Measurements from ENCODE around the gene NOM1. TPM values are rescaled to one million over a fixed set of nuclear protein-coding genes. Genes with fewer than 3 reads are reported as not detected.
A peak's percentile ranks its signal among the peaks of the same experiment; 100 is the strongest.

The NOM1 gene
- total RNA-seq, 1 donor from 2014 or later, result 19.3 TPM

DNA sequence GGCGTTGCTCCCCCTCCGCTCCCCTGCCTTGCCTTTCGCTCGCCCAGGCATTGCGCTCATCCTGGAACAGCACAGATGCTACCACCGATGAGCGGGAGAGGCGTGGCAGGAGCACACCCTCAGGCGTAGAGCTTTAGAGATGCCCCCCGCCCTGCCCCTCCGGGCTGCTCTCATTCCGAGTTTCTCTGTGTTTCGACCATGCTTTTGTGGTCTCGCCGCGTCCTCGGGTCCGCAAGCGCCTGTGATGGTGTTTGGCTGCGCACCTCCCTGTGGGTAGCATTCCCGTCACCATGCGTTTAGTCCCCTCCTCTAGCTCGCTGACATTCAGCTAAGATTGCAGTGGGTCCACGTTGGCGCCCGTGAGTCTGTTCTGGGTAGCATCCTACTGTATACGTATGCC is 18.7 kb downstream of the NOM1 start:
- no peak for ATAC-seq
- intact Hi-C loops (cut with DNase I), result no loop called here
- DNase-seq (ENCODE audit: low spot score), result no peak

DNA sequence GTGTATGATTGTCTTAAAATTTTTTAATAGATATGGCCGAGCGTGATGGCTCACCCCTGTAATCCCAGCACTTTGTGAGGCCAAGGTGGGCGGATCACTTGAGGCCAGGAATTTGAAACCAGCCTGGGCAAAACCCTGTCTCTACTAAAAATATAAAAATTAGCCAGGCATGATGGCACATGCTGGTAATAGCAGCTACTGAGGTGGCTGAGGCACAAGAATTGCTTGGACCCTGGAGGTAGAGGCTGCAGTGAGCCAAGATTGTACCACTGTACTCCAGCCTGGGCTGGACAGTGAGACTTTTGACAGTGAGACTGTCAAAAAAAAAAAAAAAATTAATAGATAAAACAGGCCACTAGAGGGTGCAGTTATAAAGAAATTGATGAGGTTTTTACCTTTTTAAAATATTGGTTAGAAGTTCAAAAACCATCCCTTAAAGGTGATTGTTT is 20.5 kb downstream of the NOM1 start:
- no peak for DNase-seq (ENCODE audit: low spot score)
- ATAC-seq, result no peak
- intact Hi-C loops (cut with DNase I), result no loop called here

- no peak for DNase-seq (ENCODE audit: low spot score)
- no peak for ATAC-seq
- intact Hi-C loops (cut with DNase I), result no loop called here
Measured at GRCh38 chr7:156975620-156976019, 26.1 kb downstream of the NOM1 start.

GRCh38 chr7:156979007-156979606 is 29.6 kb downstream of the NOM1 start:
- DNase-seq (ENCODE audit: low spot score), result no peak
- no peak for ATAC-seq
- intact Hi-C loops (cut with DNase I), result no loop called here

DNA sequence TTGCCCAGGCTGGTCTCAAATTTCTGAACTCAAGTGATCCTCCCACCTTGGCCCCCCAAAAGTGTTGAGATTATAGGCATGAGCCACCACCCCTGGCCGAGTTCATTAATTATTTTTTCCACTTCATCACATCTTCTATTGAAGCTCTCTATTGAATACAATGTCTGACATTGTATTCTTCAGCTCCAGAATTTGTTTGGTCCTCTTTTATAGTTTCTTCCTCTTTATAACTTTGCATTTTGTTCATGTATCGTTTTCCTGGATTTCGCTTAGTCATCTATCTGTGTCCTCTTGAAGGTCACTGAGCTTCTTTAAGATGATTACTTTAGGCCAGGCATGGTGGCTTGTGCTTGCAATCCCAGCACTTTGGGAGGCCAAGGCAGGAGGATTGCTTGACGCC is 30.2 kb downstream of the NOM1 start:
- intact Hi-C loops (cut with DNase I), result no loop called here
- DNase-seq (ENCODE audit: low spot score) (no peak), ATAC-seq (no peak)

GRCh38 chr7:156984174-156984891 is 34.8 kb downstream of the NOM1 start:
- DNase-seq (ENCODE audit: low spot score) (no peak), ATAC-seq (peak; percentile 93)
- intact Hi-C loops (cut with DNase I), result no loop called here

GRCh38 chr7:156985101-156985992 is 35.8 kb downstream of the NOM1 start:
- DNase-seq (ENCODE audit: low spot score) (no peak), ATAC-seq (peak; percentile 69)
- intact Hi-C loops (cut with DNase I), result no loop called here

GRCh38 chr7:156986378-156986777 is 36.9 kb downstream of the NOM1 start:
- DNase-seq (ENCODE audit: low spot score) (no peak), ATAC-seq (no peak)
- intact Hi-C loops (cut with DNase I), result no loop called here

- ATAC-seq, result no peak
- DNase-seq (ENCODE audit: low spot score), result no peak
- intact Hi-C loops (cut with DNase I), result no loop called here
Measured at GRCh38 chr7:156988343-156989185, 39.1 kb downstream of the NOM1 start.

- DNase-seq (ENCODE audit: low spot score), result no peak
- no peak for ATAC-seq
- intact Hi-C loops (cut with DNase I), result no loop called here
Measured at GRCh38 chr7:156989766-156990535, 40.4 kb downstream of the NOM1 start.

DNA sequence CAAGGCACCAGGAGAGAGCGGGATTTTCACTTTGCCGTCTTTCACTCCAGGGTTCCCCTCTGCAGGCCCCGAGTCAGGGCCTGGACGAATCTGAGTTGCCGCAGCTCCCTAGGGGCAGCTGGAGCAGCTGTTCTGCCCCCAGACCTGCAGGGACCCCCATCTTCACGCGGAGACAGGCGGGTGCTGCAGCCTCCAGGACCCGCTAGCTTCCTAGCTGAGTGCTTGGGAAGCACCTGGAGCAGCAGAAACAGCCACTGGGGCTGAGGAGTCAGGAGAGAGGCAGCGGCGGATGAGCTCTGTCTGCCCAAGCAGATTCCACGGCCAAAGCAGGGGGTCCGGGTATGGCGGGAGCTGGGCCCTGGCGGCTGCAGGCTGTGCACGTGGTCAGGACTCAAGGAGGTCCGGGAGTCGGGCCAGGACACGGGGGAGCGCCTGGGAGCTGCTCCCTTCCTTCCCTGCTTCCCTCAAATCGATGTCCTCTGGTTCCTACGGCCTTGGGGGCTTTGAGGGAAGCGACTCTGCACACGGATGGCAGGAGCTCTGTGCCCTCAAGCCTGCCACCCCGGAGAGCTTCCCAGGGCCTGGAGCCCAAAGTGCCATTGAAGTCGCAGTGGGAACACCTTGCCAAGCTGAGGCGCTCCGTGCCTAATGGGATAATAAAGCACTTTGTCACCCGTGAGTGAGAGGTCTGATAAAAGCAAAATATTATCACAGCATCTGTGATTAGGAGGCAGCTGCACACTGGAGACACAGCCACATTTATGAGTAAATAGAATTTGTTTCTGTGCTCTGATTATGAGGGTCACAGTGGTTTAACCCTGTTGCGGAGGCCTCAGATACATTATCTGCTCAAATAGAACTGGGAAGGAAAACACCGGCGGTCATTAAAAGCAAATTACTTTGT is 43.8 kb downstream of the NOM1 start:
- ATAC-seq, result peak; percentile 72
- intact Hi-C loops (cut with DNase I), result no loop called here
- no peak for DNase-seq (ENCODE audit: low spot score)

DNA sequence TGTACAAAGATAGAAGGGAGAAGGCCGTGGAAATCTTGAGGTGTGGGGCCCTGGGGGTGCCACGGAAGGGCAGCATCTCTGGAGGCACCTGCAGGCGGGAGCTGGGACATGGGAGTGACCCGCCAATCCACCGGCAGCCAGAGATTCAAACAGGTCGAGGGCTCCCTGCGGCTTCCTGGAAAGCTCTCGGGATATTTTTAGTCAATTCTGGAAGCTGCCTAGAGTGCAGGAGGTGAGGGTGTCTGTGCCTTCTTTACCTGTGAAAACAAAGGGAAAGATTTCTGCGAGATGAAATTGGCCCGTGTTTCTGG is 44.4 kb downstream of the NOM1 start:
- ATAC-seq (no peak), DNase-seq (ENCODE audit: low spot score) (no peak)
- intact Hi-C loops (cut with DNase I), result no loop called here

DNA sequence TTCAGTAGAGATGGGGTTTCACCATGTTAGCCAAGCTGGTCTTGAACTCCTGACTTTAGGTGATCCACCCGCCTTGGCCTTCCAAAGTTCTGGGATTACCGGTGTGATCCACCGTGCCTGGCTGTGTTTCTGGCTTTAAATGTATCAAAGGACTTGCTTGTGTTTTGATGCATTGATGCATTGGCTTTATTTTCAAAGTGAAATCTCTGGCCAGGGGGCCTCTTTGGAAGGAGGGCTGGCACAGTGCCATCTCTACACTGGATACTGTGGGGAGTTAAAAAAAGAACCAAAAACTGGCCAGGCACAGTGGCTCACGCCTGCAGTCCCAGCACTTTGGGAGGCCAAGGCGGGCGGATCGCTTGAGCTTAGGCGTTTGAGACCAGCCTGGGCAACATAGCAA is 44.9 kb downstream of the NOM1 start:
- intact Hi-C loops (cut with DNase I), result no loop called here
- DNase-seq (ENCODE audit: low spot score), result no peak
- no peak for ATAC-seq

DNA sequence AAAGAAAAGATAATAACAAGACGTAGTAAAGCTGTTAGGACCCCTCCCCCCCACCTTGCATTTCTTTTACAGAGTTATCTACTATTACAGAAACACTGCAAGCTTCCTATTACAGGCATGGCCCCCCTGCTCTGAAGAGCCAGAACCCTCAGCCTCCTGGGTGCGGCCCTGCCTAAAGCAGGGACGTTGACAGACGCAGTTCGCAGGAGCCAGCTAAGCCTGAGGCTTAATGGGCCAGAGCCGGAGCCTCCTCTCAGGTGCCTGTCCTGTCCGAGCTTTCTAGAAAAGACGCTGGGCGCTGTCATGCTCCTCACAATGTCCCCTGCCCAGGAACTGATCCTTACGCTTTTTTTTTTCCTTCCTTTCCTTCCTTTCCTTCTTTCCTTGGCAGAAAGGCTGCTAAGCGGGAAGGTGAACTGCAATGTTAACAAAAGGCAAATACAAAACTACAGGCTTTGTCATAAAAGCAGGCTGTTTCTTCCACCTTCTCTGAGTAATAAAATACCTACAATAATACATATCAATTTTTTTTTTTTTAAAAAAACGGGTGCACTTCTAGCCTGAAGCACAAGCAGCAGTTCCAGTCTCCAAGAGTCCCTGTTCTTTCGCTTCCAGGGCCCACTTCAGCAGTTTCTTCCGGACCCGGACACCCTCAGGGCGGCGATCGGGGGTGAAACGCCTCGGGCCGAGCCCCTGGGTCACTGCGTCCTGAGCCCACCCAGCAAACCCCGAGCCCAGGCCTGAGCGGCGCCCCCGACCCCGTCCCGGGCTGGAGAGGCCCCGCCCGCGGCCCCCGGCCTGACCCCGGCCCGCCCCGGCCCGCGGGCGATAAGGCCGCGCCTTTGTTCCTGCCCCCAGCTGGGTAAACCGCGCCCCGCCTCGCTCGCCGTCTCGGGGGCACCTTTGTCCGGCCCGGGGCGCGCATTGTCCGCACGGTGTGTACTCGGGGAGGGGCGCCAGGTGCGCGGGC is 49.8 kb downstream of the NOM1 start:
- DNase-seq (ENCODE audit: low spot score) (peak; percentile 43), ATAC-seq (no peak)
- intact Hi-C loops (cut with DNase I), result no loop called here

DNA sequence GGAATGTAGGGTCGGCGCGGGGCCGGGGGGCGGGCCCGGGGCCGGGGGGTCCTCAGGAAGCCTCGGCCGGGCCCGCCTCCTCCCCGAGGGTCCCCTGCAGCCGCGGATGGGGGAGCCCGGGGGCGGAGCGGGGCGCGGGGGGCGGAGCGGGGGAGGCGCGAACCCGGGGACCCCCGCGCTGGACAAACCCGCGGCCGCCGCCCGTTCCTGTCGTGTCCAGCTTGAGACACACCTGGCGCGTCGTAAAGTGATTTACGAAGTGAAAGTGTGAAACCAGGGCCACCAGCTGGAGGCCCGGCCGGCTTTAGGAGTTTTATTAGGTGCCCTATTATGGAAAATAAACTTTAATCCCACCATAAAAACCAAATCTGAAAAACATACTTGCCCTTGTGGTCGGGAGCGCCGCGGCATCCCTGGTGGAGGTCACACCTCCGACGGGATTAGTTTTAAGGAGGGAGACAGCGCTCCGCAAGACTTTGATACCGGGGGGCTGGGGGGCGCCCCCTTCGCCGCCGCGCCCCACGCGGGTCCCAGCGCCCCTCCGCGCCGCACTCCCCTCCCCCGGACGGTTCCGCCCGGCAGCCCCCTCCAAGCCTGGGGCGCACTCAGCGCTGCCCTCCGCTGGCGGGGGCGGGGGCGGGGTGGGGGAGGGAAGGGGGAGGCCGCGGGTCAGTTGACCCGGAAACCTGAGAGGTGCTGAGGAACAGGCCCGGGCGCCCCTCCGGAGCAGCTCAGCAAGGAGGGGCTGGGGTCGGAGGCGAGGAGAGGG is 50.6 kb downstream of the NOM1 start:
- intact Hi-C loops (cut with DNase I), result no loop called here
- no peak for ATAC-seq
- DNase-seq (ENCODE audit: low spot score), result peak; percentile 41

Measured in sciatic nerve (tissue), 2 donors.